Tibial artery (tissue), 4 donors: Measurements from ENCODE around the gene GCN1.
A peak's percentile ranks its signal among the peaks of the same experiment; 100 is the strongest.

Experiments
- DNase-seq, 2 donors: peaks; one replicate each; pipeline ENCODE4 v3.0.0-alpha.2; 2019
- H3K27ac ChIP-seq, 2 donors: fragments of 200-600 bp; sonication (generic) in 1 of 2; 1 replicate in 1 of 2; 2 replicates in 1 of 2; pipeline ENCODE4 v1.5.1; 2018 to 2019; ENCODE audit warnings: mild to moderate bottlenecking in 1 of 2
- H3K27me3 ChIP-seq, 2 donors: fragments of 200-600 bp; sonication (generic) in 1 of 2; one replicate each; pipeline versions ENCODE4 v1.5.1 to v1.6.0; 2016 to 2019
- H3K36me3 ChIP-seq, 3 donors: fragments of 200-600 bp; sonication (generic) in 2 of 3; one replicate each; pipeline ENCODE4 v1.5.1; 2016 to 2019; ENCODE audit warnings: mild to moderate bottlenecking in 2 of 3
- H3K4me1 ChIP-seq, 4 donors: fragments of 200-600 bp; sonication (generic) in 2 of 4; 1 replicate in 3 of 4; 2 replicates in 1 of 4; pipeline ENCODE4 v1.5.1; 2016 to 2019
- H3K4me3 ChIP-seq, 2 donors: fragments of 200-600 bp; sonication (generic) in 1 of 2; 1 replicate in 1 of 2; 2 replicates in 1 of 2; pipeline ENCODE4 v1.5.1; 2018 to 2019; ENCODE audit warnings: mild to moderate bottlenecking in 2 of 2
- H3K9me3 ChIP-seq, 3 donors: fragments of 200-600 bp; sonication (generic) in 1 of 3; one replicate each; pipeline ENCODE4 v1.5.1; 2016 to 2019
- CTCF ChIP-seq, 2 experiments: fragments of 200-600 bp in 1 of 2; fragments of 450-650 bp in 1 of 2; IDR thresholded peaks; one replicate each; pipeline ENCODE4 v1.5.1; 2017 to 2019; ENCODE audit warnings: antibody characterized with exemption in 2 of 2, mild to moderate bottlenecking in 1 of 2, moderate library complexity in 1 of 2
- intact Hi-C: fragments of 100-400 bp; cut with DNase I; formaldehyde crosslinking; loops from one replicate; pipeline ENCODE4 v1.15.0; 2023; ENCODE audit warnings: low total_unique reads

Gene GCN1

DNA sequence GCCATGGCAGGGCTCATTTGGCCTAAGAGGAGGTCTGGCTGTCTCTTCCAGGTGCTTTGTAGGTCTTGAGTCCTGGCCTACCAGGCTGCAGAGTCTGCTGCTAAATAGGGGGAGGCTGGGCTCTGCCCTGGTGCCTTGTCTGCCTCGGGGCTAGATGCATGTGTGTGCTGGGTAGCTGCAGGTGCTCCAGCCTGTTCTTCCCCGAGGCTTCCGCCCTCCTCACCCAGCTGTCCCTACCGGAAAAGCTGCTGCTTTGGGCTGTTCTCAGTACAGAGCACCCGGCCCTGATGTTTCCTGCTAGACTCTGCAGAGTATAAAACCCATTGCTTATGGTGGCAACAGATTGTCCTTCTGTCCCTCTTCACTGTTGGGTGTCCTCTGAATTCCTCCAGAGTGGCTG is 115.6 kb downstream of the GCN1 start:
- no peaks in the 10 kb centered on the region for H3K36me3 ChIP-seq
- intact Hi-C loops = no loop called here
- no peak overlapping the region for H3K27ac ChIP-seq
- no peaks in the 10 kb centered on the region for H3K27me3 ChIP-seq
- H3K9me3 ChIP-seq = no peaks in the 10 kb centered on the region
- H3K4me1 ChIP-seq = no peaks in the 10 kb centered on the region
- no peak overlapping the region for H3K4me3 ChIP-seq
- DNase-seq = peak in 1 of 2 donors; percentile 37
- no peak for TF ChIP-seq CTCF (IDR thresholded peaks at IDR 0.05)

DNA sequence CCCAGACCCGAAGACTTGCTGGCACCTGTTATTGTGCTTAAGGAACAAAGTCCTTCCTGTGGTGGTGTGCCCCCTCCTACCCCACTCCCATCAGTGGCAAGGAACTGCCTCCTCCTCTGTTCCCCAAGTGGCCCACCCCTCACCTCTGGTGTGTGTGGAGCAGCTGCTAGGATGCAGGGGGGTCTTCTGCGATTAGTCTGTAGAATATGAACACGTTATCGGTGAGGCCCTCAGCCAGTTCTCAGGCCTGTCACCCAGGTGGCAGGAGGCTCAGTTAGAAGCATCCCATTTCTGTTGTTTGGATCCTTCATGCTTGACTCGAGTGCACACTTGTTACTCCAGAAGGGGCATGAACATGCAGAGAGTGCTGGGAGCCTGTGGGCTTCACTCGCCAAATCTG is 117.3 kb downstream of the GCN1 start:
- Histone ChIP-seq H3K4me3 (no peak overlapping the region), H3K4me1 (no peaks in the 10 kb centered on the region), H3K27me3 (no peaks in the 10 kb centered on the region), H3K9me3 (no peaks in the 10 kb centered on the region), H3K36me3 (no peaks in the 10 kb centered on the region), H3K27ac (no peak overlapping the region)
- intact Hi-C loops = no loop called here
- DNase-seq = no peak
- TF ChIP-seq CTCF (IDR thresholded peaks at IDR 0.05) = no peak
